Measurements from ENCODE around the gene METAP1D.
"Not testable (repeated sequence)": the region's sequence is repeated elsewhere in the genome, so short reads cannot be mapped to it uniquely, and the experiment has no call there.

Gene METAP1D

DNA sequence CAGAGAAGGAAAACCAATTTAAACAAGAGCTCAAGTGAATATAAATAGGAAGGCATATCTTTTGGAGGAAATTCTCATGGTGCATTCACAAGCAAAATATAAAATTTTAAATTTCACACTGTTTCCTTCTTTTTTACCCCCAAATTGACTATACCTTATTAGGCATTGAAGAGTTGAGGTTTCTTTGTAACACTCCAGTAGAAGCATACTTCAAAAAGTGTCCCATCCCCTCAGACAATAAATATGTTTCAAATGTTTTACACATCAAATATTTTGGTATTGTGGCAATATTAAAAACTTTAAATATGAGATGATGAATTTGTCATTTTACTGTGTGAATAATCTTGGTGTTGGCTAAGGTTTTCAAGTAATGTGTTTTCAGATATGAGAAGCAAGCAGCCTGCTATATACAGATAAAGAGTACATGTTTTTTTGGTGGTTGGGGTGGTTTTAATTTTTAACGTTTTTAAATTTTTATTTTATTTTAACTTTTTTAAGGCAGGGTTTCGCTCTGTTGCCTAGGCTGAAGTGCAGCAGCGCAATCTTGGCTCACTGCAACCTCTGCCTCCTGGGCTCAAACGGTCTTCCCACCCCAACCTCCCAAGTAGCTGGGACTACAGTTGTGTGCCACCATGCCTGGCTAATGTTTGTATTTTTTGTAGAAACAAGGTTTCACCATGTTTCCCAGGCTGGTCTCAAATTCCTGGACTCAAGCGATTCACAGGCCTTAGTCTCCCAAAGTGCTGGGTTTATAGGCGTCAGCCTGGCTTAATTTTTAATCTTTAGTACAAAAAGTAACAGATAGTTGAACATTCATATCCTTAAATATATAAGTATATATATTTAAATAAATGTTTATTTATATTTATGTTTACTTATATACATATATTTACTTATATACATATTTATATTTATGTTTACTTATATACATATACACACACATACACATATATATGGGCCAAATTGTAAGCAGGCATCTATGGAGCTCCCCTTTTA lies 49.1 kb downstream of the METAP1D start:
- DNase-seq (ENCODE audit: low read depth) = no peak

DNA sequence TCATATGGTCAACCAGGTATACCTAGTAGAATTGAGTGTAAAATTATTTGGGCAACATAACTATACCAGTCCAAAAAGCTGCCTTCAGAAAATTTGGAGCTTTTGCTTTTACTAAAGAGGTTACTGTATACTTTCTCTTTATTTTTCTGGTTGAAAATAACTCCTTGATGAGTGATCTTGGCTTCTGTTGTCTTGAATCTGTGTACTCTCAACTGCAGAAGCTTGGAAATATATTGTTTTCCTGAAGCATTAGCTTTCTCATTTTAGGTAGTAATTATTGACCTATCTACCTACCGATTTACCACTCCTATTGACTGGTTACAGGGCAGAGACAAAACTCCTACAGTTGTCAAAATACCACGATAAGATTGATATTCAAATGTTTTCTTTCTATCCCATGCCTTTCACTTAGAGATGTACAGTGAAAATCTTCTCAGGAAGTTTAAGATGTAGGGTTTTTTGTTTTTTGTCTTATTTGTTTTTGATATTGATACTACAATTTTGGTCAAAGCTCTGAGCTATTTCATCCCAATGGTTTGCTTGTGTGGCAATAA lies 49.9 kb downstream of the METAP1D start:
- no peak for DNase-seq (ENCODE audit: low read depth)

DNA sequence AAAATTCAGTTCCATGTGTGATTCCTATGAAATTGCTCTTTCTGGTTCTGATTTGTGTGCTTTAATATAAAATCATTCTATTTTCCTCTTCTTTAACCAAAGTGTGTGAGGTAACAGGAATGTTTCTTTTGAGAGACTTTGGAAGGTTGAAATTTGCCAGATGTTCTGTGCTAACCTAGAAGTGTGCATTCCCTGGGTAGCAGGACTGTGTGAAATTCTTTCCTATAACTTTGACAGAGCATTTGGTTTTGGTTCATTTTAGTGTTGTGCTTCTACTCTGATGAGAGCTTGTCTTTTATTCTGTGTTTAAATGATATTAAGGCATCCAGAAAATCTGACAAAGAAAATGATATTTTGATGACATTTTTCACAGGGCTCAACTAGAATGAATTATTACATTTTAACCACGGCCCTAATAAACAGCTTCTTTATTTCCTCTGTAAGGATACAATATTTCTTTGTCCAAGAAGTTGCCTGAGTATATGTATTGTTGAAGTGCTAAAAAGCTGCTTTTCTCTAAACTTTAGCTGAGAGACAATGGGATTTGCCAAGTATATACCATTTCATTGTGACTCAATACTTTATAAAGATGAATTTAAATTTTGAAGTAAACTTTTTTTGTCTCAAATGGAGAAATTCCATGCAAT lies 50.8 kb downstream of the METAP1D start:
- DNase-seq (ENCODE audit: low read depth) = no peak

DNA sequence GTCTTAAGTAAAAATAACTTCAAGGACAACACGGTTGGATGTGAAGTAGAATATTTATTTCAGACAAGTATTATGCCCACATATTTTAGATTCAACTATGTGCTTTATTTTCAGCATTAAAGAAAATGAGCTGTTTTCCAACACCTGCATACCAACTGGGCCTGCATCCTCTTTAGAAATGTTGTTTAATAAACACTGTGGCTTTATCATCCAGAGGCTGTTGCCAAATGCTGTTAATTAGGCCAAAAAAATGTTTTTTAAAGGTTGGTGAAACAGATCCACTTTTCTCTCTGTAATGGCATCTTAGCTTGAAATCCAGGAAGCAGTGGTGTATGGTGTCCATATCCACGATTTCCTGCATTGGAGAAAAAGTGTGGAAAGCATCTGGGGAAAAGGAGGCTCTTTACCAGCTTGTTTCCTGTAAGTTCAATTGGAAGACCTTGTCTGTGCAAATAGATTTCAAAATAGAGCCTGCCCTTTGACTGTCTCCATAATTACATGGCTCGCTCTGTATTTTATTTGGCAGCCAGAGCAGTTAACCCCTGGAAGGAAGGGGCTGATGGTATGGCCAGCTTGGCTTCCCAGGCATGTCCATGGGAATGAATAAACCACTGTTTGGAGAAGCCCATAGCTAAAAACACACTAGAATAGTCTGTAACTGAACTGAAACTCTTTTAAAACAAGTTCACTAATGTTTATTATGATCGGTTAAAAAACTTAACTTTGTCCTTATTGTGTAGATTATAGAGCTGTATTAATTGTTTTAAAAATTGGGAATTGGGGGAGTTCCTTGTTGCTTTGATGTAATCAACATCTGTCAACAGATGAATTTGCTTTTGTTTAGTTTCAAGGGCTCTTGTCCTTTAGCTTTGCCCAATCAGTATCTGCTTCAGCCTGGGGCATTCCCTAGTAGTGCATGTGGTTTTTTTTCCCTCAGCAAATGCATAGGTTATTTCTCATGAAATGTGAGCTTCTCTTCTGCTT lies 52.5 kb downstream of the METAP1D start:
- DNase-seq (ENCODE audit: low read depth) = no peak

DNA sequence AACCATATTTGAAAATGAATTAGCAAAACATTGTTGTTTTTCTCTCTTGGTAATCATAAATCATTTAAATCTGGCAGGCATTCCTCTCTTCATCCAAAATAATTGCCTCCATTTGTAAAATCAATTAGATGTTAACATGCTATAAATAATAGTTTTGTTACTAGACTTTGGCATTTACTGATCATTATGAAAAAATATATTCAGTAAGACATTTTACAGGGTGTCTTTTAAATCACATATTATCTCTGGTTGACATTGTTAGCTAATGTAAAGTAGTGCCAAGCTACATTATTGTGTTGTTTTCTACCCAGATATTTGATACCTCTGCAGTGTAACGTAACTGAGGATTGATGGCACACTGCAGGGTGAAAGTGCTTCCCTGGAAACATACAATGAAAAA lies 53.7 kb downstream of the METAP1D start:
- DNase-seq (ENCODE audit: low read depth) = no peak

DNA sequence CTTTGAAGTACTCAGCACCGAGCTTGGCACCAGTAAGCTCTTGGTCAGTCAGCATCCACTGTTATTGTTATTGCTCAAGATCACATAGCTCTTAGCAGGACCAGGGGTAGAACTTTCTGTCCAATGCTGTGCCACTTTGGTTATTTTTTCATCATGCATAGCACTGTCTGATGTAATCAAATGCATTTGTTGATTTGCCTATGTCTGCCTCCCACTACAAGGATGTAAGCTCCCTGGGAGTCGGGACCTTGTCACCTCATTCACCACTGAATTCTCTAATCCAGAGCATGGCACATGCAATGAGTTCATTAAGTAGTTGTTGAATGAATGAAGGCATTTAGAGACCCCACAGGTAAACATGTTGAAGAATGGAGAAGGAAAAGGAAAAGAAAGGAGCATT lies 56.5 kb downstream of the METAP1D start:
- DNase-seq (ENCODE audit: low read depth) = no peak

DNA sequence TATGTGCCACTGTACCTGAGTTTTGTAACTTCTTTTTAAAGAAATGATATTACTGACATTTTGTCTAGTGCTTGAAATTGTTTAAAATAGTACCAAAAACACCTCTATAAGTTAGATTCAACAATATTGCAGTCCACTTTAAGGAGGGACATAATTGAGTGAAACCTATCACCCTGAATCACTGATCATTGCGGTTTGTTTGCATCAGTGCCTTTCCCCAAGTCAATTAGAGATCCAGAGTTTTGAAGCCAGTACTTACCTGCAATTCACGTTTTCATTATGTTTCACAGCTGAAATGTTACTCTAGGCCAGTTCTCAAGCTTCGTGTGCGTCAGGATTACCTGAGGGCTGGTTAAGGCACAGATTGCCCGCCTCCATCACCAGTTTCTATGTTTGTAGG lies 58.9 kb downstream of the METAP1D start:
- DNase-seq (ENCODE audit: low read depth) = no peak

DNA sequence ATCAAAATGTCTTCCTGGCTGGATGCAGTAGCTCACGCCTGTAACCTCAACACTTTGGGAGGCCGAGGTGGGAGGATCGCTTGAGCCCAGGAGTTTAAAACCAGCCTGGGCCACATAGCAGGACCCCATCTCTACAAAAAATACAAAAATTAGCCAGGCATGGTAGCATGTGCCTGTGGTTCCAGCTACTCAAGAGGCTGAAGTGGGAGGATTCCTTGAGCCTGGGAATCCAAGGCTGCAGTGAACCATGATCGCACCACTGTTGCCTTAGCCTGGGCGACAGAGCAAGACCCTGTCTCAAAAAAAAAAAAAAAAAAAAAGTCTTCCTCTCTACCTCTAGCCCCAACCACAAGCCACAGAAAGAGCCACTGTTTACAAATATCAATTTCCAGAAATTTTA lies 60.4 kb downstream of the METAP1D start:
- not testable (repeated sequence) for DNase-seq (ENCODE audit: low read depth)

DNA sequence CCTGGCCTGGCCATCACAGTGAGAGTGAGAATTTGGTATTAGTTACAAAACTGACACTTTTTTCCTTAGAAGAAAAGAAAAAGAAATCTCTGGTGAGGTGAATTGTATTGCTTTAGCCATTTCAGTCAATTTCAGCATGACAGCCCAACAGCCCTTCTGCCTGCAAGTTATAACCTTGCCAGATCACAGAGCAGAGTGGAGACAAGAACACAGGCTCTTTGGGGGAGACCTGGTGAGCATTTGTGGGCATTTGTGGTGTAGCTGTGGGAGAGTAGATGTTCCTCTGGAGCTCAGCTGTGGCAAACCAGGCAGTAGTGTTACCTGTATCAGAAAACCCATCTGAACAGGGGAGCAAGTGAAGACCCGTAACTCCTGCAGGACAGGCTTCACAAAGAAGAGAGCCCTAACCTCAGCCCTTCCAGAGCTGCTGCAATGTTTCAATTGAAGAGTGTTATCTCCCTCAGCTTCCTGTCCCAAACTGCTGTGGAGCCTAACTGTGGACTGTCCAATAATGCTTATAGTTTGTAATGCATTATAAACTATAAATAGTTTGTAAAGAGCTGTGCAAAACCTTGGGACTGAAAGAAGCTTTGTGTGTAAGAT lies 62.8 kb downstream of the METAP1D start:
- DNase-seq (ENCODE audit: low read depth) = no peak

DNA sequence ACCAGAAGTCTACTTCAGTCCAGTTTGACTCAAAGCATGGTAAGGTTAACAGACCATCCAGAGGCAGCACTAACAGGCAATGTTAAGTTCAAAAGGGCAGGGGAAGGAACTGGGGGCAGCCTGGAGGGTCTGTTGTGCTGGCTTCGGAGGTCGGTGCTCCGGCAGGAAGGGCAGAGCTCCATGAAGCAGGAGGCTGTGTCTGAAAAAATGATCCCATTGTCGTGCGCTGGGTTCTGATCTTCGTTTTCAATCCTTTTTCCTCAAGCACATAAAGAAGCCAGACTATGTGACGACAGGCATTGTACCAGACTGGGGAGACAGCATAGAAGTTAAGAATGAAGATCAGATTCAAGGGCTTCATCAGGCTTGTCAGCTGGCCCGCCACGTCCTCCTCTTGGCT lies 63.7 kb downstream of the METAP1D start:
- DNase-seq (ENCODE audit: low read depth) = no peak

DNA sequence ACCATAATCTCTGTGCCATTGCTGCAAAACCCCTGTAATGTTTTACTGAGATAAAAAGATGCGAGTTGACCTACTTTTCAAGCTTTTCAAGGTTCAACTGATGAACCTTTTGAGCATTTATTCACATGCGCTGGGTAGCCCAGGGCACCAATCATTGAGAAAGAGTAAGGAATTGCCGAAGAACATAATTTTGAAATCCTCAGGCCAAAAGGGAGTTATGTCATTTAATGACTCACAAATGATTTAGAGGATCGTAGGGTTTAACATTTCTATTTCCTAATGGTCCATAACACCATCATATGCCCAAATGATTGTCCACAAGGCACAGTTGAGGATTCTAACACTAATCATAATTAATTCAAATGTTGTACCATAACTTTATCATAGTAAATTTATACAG lies 65.4 kb downstream of the METAP1D start:
- no peak for DNase-seq (ENCODE audit: low read depth)

DNA sequence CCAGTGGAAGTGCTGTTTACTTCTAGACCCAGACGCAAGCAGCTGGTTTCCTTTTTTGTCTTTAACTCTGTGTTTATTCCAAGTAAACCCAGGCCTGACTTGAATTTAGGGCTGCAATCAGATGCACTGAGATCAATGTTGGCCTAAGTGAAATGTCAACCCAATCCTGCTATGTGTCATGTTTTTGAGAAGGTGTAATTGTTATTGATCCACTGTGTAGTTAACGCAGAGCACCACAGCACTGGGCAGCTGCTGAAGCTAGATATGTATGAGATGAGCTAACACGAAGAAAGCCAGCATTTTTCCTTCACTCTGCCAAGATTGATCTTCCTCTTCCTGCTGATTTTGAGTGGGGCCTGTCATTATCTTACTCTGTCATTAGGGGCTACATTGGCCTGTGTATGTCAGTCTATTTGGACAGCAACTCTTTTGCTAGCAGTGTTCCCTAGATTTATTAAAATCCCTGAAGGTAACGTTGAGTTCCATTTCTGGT lies 66.7 kb downstream of the METAP1D start:
- DNase-seq (ENCODE audit: low read depth) = no peak

DNA sequence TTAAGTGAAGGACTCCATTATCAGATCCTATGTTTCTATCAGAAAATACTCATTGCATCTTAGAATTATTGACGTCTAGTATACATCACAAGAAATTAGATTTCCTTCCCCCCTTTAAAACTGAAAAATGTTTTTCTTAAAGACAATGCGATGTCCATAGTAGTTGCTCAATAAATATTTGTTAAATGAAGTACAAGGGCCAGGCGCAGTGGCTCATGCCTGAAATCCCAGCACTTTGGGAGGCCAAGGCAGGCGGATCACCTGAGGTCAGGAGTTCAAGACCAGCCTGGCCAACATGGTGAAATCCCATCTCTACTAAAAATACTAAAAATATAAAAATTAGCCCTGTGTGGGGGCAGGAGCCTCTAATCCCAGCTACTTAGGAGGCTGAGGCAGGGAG lies 68.2 kb downstream of the METAP1D start:
- DNase-seq (ENCODE audit: low read depth) = not testable (repeated sequence)

DNA sequence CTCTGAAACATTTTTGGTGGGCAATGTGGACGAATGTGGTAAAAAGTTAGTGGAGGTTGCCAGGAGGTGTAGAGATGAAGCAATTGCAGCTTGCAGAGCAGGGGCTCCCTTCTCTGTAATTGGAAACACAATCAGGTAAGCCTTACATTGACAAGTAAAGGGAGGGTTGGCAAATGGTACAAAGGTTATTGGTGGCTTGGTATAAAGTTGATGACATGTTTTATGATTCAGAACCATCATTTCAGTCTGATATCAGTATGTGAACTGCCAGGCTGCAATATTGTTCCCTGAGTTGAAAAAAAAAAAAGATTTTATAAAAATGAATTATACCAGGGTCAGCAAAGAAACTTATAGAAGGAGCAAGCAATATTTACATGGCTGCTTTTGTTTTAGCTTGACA lies 71.2 kb downstream of the METAP1D start:
- DNase-seq (ENCODE audit: low read depth) = no peak

DNA sequence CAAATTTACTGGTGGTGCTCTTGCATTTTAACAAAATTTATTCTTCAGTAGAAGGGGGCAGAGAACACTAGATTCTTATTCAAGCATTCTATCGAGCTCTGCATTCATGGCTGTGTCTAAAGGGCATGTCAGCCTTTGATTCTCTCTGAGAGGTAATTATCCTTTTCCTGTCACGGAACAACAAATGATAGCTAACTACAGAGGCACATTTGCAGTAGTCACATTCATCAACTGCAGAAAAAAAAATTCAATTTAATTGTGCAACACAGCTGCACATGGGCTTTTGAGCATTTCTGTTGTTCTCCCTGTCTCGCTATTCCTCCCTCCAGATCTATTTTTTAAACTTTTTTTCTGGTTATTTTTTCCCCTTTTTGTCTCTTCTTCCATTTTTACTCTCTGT lies 72.5 kb downstream of the METAP1D start:
- DNase-seq (ENCODE audit: low read depth) = no peak

DNA sequence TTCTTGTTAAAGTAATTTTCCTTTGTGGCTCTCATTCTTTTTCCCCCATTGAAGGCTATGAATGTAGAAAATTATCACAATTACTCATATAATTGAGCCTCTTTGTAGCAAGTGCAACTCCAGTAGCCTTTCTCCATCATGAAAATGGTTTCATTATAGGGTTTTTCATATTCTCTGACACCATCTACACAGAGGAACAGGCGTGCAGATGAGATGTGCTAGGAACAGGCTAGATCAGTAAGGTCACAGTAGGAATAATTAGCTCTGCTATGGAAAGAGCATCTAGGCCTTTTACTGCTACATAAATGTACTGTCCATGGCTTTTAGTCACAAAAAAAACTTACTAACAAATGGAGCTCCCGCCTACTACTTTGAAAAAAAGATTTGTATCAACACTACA lies 73.0 kb downstream of the METAP1D start:
- DNase-seq (ENCODE audit: low read depth) = no peak

DNA sequence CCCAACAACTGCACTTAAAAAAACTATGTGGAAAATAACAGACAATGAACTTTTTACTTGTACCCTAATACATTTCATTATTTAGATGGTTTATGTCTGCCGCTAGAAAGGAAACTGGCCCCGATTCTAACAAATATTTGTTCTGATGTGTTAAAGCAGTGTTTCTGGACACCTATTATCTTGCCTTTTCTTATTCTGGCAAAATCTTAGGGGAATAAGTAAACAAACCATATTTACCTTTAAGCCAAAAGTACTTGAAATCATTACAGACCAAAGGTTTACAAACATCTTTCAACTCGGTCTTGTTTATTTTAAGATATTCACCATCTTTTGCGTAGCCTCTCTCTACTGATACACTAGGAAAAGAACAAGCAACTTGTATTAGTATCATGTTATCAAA lies 73.8 kb downstream of the METAP1D start:
- no peak for DNase-seq (ENCODE audit: low read depth)

DNA sequence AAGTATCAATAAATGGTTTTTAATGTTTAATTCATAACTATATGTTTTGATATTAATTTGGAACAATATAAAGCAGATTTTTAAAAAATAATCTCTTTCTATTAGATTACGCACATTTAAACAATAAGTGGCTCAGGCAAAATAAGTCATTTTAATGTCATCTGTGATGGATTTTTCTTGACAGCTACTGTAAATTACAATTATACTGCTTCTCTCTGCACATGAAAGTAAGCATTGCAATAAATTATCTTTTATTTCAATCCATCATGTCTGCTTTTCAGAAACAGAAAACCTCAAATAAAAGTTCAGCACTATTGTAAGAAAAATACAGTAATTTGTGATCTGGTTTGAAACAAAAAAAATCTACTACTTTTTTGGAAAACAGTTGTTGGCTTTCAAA lies 74.5 kb downstream of the METAP1D start:
- DNase-seq (ENCODE audit: low read depth) = no peak

DNA sequence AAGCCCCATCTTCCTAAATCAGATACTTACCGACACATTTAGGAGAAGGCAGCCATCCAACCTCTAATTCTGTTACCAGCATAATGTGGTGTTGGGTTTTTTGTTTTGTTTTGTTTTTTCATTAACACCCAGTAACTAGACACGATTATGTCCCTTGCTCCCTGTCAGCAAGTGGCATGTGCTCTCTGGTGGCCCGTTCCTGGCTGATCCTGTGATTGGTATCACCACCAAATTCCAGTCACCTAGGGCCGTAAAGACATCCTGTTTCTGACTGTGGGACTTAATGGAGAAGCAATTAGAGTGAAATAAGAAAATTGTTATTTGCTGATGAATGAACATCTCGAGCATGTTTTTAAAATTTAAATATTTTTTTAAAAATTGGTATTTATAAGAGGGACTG lies 79.7 kb downstream of the METAP1D start:
- no peak for DNase-seq (ENCODE audit: low read depth)

DNA sequence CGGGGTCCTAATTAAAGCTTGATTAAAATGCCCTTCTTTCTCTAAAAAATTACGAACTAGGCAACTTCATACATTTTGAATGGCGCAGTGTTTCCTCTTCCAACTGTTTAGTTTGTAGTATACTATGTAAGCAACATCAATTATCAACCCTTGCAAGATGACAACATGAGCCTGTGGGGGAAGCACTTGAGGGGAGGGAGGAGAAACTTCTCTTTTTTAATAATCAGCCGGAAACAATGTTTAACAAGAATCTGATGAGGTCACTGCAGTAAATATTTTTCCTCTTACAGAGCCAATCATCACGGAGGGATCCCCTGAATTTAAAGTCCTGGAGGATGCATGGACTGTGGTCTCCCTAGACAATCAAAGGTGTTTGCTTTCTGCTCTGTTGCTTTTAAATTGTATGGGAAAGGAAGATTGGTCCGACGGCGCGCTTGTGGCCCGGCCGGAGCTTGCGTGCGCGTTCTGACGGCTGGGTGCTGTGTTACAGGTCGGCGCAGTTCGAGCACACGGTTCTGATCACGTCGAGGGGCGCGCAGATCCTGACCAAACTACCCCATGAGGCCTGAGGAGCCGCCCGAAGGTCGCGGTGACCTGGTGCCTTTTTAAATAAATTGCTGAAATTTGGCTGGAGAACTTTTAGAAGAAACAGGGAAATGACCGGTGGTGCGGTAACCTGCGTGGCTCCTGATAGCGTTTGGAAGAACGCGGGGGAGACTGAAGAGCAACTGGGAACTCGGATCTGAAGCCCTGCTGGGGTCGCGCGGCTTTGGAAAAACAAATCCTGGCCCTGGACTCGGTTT lies 80.3 kb downstream of the METAP1D start:
- no peak for DNase-seq (ENCODE audit: low read depth)
